Measurements from ENCODE around the gene OR6P1. TPM values are rescaled to one million over a fixed set of nuclear protein-coding genes. Genes with fewer than 3 reads are reported as not detected.

OR6P1 gene
- total RNA-seq, 2 experiments from 2014 or later = not detected

DNA sequence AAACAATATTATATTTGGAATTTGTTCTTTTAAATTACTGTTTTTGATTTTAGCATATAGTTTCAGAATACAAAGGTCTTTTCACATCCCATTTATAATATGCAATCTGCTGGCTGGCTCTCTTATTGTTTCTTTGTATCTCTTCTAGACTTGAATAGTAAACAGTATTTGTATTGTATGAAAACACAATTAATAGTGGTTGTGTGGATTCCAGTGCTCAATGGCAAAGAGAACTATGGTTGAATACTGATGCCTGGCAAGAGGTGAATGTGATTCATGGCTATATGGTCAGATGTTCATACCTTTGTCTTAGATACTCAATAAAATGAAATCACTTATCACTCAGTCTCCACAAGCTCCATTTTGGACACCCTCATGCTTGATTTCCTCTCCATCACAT, 53.4 kb downstream of the OR6P1 start:
- BruUV-seq (replicated peaks) = no TSS peak
- Histone ChIP-seq H3K4me1 (ENCODE audit: insufficient read depth, low read length, poor library complexity, severe bottlenecking) (no peaks in the 10 kb centered on the region), H3K36me3 (ENCODE audit: insufficient read depth, low read length) (no peaks in the 10 kb centered on the region), H2AFZ (ENCODE audit: low read length) (no peak overlapping the region), H3K4me2 (ENCODE audit: low read length) (no peak overlapping the region), H3K9me3 (ENCODE audit: low read length) (no peaks in the 10 kb centered on the region), H3K79me2 (ENCODE audit: insufficient read depth, low read depth, low read length) (no peaks in the 10 kb centered on the region), H4K20me1 (ENCODE audit: insufficient read depth, low read length) (no peaks in the 10 kb centered on the region), H3K4me3 (ENCODE audit: low read depth, low read length, poor library complexity, severe bottlenecking) (no peak overlapping the region), H3K9me2 (ENCODE audit: insufficient read depth, low read length) (no peaks in the 10 kb centered on the region; the same call in 1 of the 2 replicates), H3K27ac (ENCODE audit: low read depth, low read length, poor library complexity, severe bottlenecking) (no peak overlapping the region)
- CTCF ChIA-PET (ENCODE audit: unreplicated experiment) = no interaction called here
- DNase-seq (ENCODE audit: low spot score) = no peak
- POLR2A ChIA-PET = interaction anchor here (0.7 kb wide), 1 partner anchor 206 kb away, joined by 3 read pairs; no protein-coding TSS in a partner anchor
- intact Hi-C loops (cut with micrococcal nuclease; ENCODE audit: unreplicated experiment) = no loop called here
- TF ChIP-seq, protein P1, sequence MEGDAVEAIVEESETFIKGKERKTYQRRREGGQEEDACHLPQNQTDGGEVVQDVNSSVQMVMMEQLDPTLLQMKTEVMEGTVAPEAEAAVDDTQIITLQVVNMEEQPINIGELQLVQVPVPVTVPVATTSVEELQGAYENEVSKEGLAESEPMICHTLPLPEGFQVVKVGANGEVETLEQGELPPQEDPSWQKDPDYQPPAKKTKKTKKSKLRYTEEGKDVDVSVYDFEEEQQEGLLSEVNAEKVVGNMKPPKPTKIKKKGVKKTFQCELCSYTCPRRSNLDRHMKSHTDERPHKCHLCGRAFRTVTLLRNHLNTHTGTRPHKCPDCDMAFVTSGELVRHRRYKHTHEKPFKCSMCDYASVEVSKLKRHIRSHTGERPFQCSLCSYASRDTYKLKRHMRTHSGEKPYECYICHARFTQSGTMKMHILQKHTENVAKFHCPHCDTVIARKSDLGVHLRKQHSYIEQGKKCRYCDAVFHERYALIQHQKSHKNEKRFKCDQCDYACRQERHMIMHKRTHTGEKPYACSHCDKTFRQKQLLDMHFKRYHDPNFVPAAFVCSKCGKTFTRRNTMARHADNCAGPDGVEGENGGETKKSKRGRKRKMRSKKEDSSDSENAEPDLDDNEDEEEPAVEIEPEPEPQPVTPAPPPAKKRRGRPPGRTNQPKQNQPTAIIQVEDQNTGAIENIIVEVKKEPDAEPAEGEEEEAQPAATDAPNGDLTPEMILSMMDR (conservative IDR thresholded peaks at IDR 0.05; ENCODE audit: low read length) = no peak
- TF ChIP-seq EZH2phosphoT487 (IDR thresholded peaks at IDR 0.05; ENCODE audit: borderline replicate concordance, low read depth, low read length) = no peak

Other genes starting within 250 kb of the OR6P1 start
- not detected in 2 replicates for gene CD1B, start 239.0 kb downstream of the OR6P1 start, total RNA-seq (2014; rRNA removed; shearing (Covaris generic))
- gene CD1B, start 239.0 kb downstream of the OR6P1 start, total RNA-seq (2022) = not detected in 2 replicates
- not detected in 2 replicates for gene CD1E, start 216.7 kb downstream of the OR6P1 start, total RNA-seq (2014; rRNA removed; shearing (Covaris generic))
- not detected in 2 replicates for gene CD1E, start 216.7 kb downstream of the OR6P1 start, total RNA-seq (2022)
- gene OR10T2, start 171.1 kb downstream of the OR6P1 start, total RNA-seq (2014; rRNA removed; shearing (Covaris generic)) = not detected in 2 replicates
- gene OR10T2, start 171.1 kb downstream of the OR6P1 start, total RNA-seq (2022) = not detected in 2 replicates
- gene OR10K2, start 144.3 kb downstream of the OR6P1 start, total RNA-seq (2014; rRNA removed; shearing (Covaris generic)) = not detected in 2 replicates
- gene OR10K2, start 144.3 kb downstream of the OR6P1 start, total RNA-seq (2022) = not detected in 2 replicates
- not detected in 2 replicates for gene OR10K1, start 108.7 kb downstream of the OR6P1 start, total RNA-seq (2014; rRNA removed; shearing (Covaris generic))
- gene OR10K1, start 108.7 kb downstream of the OR6P1 start, total RNA-seq (2022) = not detected in 2 replicates
- gene OR10R2, start 98.4 kb downstream of the OR6P1 start, total RNA-seq (2014; rRNA removed; shearing (Covaris generic)) = not detected in 2 replicates
- gene OR10R2, start 98.4 kb downstream of the OR6P1 start, total RNA-seq (2022) = not detected in 2 replicates
- not detected in 2 replicates for gene OR6Y1, start 16.2 kb downstream of the OR6P1 start, total RNA-seq (2014; rRNA removed; shearing (Covaris generic))
- not detected in 2 replicates for gene OR6Y1, start 16.2 kb downstream of the OR6P1 start, total RNA-seq (2022)
- not detected in 2 replicates for gene OR10X1, start 9.3 kb upstream of the OR6P1 start, total RNA-seq (2014; rRNA removed; shearing (Covaris generic))
- gene OR10X1, start 9.3 kb upstream of the OR6P1 start, total RNA-seq (2022) = not detected in 2 replicates
- gene OR10Z1, start 34.7 kb upstream of the OR6P1 start, total RNA-seq (2014; rRNA removed; shearing (Covaris generic)) = not detected in 2 replicates
- gene OR10Z1, start 34.7 kb upstream of the OR6P1 start, total RNA-seq (2022) = not detected in 2 replicates
- gene SPTA1, start 116.1 kb upstream of the OR6P1 start, total RNA-seq (2014; rRNA removed; shearing (Covaris generic)) = 0.10 and 0.44 TPM in 2 replicates
- not detected in 2 replicates for gene SPTA1, start 116.1 kb upstream of the OR6P1 start, total RNA-seq (2022)
- not detected in 2 replicates for gene OR6K2, start 130.1 kb upstream of the OR6P1 start, total RNA-seq (2014; rRNA removed; shearing (Covaris generic))
- gene OR6K2, start 130.1 kb upstream of the OR6P1 start, total RNA-seq (2022) = not detected in 2 replicates
- gene OR6K3, start 150.1 kb upstream of the OR6P1 start, total RNA-seq (2014; rRNA removed; shearing (Covaris generic)) = not detected in 2 replicates
- not detected in 2 replicates for gene OR6K3, start 150.1 kb upstream of the OR6P1 start, total RNA-seq (2022)
- gene OR6K6, start 184.1 kb upstream of the OR6P1 start, total RNA-seq (2014; rRNA removed; shearing (Covaris generic)) = not detected in 2 replicates
- gene OR6K6, start 184.1 kb upstream of the OR6P1 start, total RNA-seq (2022) = not detected in 2 replicates
- not detected in 2 replicates for gene OR6N1, start 201.6 kb upstream of the OR6P1 start, total RNA-seq (2014; rRNA removed; shearing (Covaris generic))
- not detected in 2 replicates for gene OR6N1, start 201.6 kb upstream of the OR6P1 start, total RNA-seq (2022)
- not detected in 2 replicates for gene OR6N2, start 210.6 kb upstream of the OR6P1 start, total RNA-seq (2014; rRNA removed; shearing (Covaris generic))
- not detected in 2 replicates for gene OR6N2, start 210.6 kb upstream of the OR6P1 start, total RNA-seq (2022)

All from OCI-LY7 (cell line).